K562 (cell line): ENCODE measurements around the gene GIGYF2. TPM values are rescaled to one million over a fixed set of nuclear protein-coding genes. Genes with fewer than 3 reads are reported as not detected.

Experiments used
- NFYB ChIP-seq: IDR thresholded peaks from 2 replicates; pipeline ENCODE4 v1.6.1; 2011; ENCODE audit warnings: mild to moderate bottlenecking, moderate library complexity; ENCODE audit not compliant: insufficient read length; ENCODE audit errors: extremely low read depth
- NR1H2 ChIP-seq: sonication (generic); formaldehyde crosslinking; IDR thresholded peaks from 2 replicates; pipeline ENCODE4 v1.4.0; 2020; ENCODE audit warnings: mild to moderate bottlenecking, missing genetic modification reagents
- PCBP2 ChIP-seq: fragments of 200-400 bp; formaldehyde crosslinking; IDR thresholded peaks from 2 replicates; pipeline ENCODE4 v1.6.1; 2018; ENCODE audit warnings: low read length, low read depth, mild to moderate bottlenecking, moderate library complexity; ENCODE audit not compliant: poor library complexity, severe bottlenecking
- RCOR1 ChIP-seq, 2 experiments: IDR thresholded peaks; 2 replicates each; pipeline ENCODE4 v1.6.1; 2012; ENCODE audit warnings: low read depth in 2 of 2, low read length in 2 of 2, borderline replicate concordance in 1 of 2, improper control_type of control experiment in 1 of 2
- STAG1 ChIP-seq: sonication (generic); formaldehyde crosslinking; IDR thresholded peaks from 2 replicates; pipeline ENCODE4 v1.5.0; 2020; ENCODE audit warnings: missing genetic modification reagents, borderline replicate concordance
- ZNF609 ChIP-seq: sonication (generic); formaldehyde crosslinking; IDR thresholded peaks from 2 replicates; pipeline ENCODE4 v1.8.1; 2023; ENCODE audit warnings: missing genetic modification reagents, mild to moderate bottlenecking, borderline replicate concordance
- polyA plus RNA-seq, 8 experiments: library from polyadenylated mRNA; depleted of rRNA in 4 of 8; stranded (reverse) in 5 of 8; unstranded in 3 of 8; fragments of >200 nt; fragmentation: Nextera tagmentation in 2 of 8; fragmentation: Illumina TruSeq in 1 of 8; extraction: Ambion mirVana in 2 of 8; extraction: Trizol in 1 of 8; gene quantifications; 2 replicates each; pipeline versions ENCODE4 v1.2.1 to v1.2.3, GENCODE V29; 2011 to 2014; ENCODE audit warnings: inconsistent platforms in 1 of 8, missing spikeins in 1 of 8
- total RNA-seq, 7 experiments: library from RNA; depleted of rRNA in 6 of 7; stranded (reverse); fragments of >200 nt in 6 of 7; fragmentation: Illumina TruSeq in 2 of 7; extraction: Trizol in 2 of 7; gene quantifications; 2 replicates each; pipeline versions ENCODE4 v1.2.1 to v1.2.3, GENCODE V29; 2011 to 2021; ENCODE audit warnings: low replicate concordance in 1 of 7
- TF ChIP-seq, protein P1 (sequence below): fragments of 250-450 bp; sonication (Bioruptor Pico); IDR thresholded peaks from 2 replicates; pipeline ENCODE4 v1.8.0; 2021; ENCODE audit warnings: mild to moderate bottlenecking, moderate library complexity
- TF ChIP-seq, protein P2 (sequence below): sonication (generic); formaldehyde crosslinking; IDR thresholded peaks from 2 replicates; pipeline ENCODE4 v1.9.0; 2022; ENCODE audit warnings: mild to moderate bottlenecking, missing genetic modification reagents

GIGYF2 gene
- total and polyA plus RNA-seq, 9 of the 15 experiments (the other 6 are each of a cell fraction or from before 2014, with no cell fraction given): 12.7 to 52.7 (median 34.9) TPM

DNA sequence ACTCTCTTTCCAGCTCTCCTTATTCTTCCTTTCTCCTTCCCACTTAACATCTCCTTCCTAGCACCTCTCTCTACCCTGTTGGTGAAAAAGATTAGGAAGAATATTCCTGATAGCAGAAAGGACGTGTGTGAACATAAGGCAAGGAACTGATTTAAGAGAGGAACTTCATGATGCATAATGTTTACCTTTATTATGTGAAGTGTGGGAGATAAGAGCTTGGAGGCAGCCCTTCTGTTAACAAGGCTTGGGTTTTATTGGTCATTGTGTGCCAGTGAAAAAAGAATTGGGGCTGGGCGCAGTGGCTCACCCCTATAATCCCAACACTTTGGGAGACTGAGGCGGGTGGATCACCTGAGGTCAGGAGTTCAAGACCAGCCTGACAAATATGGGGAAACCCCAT lies 44.8 kb downstream of the GIGYF2 start (continued):
- TF ChIP-seq ZNF609 (no peak), NFYB (no peak), NR1H2 (CRISPR knock-in tag) (no peak), PCBP2 (no peak), RCOR1 (IDR thresholded peaks at IDR 0.05; ENCODE audit: borderline replicate concordance in 1 of 2, low read depth in 2 of 2, low read length in 2 of 2) (no peak), STAG1 (CRISPR knock-in tag) (no peak)
- TF ChIP-seq, protein P1, sequence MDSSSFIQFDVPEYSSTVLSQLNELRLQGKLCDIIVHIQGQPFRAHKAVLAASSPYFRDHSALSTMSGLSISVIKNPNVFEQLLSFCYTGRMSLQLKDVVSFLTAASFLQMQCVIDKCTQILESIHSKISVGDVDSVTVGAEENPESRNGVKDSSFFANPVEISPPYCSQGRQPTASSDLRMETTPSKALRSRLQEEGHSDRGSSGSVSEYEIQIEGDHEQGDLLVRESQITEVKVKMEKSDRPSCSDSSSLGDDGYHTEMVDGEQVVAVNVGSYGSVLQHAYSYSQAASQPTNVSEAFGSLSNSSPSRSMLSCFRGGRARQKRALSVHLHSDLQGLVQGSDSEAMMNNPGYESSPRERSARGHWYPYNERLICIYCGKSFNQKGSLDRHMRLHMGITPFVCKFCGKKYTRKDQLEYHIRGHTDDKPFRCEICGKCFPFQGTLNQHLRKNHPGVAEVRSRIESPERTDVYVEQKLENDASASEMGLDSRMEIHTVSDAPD (CRISPR knock-in tag): no peak
- TF ChIP-seq, protein P2, sequence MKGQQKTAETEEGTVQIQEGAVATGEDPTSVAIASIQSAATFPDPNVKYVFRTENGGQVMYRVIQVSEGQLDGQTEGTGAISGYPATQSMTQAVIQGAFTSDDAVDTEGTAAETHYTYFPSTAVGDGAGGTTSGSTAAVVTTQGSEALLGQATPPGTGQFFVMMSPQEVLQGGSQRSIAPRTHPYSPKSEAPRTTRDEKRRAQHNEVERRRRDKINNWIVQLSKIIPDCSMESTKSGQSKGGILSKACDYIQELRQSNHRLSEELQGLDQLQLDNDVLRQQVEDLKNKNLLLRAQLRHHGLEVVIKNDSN (CRISPR knock-in tag): no peak
